Neural crest cell (in vitro differentiated cells): Measurements from ENCODE around the gene DOCK4. TPM values are rescaled to one million over a fixed set of nuclear protein-coding genes. Genes with fewer than 3 reads are reported as not detected.

Experiments
- DNase-seq: peaks from one replicate; pipeline ENCODE4 v3.0.0; 2021; ENCODE audit warnings: low read depth, mixed read lengths, low spot score
- H3K27ac Mint-ChIP-seq: one replicate; pipeline ENCODE4 v1.8.0; 2021; ENCODE audit warnings: mild to moderate bottlenecking, mixed read lengths; ENCODE audit not compliant: unreplicated experiment
- H3K27me3 Mint-ChIP-seq: 2 replicates; pipeline ENCODE4 v1.8.0; 2021; ENCODE audit warnings: low read depth, mild to moderate bottlenecking, mixed read lengths
- H3K36me3 Mint-ChIP-seq: 2 replicates; pipeline ENCODE4 v1.8.0; 2021; ENCODE audit warnings: low read depth, mild to moderate bottlenecking, mixed read lengths
- H3K4me1 Mint-ChIP-seq: 2 replicates; pipeline ENCODE4 v1.8.0; 2021; ENCODE audit warnings: mixed read lengths
- H3K4me3 Mint-ChIP-seq: one replicate; pipeline ENCODE4 v1.8.0; 2021; ENCODE audit warnings: mild to moderate bottlenecking, mixed read lengths
- H3K9me3 Mint-ChIP-seq: 2 replicates; pipeline ENCODE4 v1.8.0; 2021; ENCODE audit warnings: mixed read lengths
- total RNA-seq: library from RNA; stranded (reverse); gene quantifications from 2 replicates; pipeline ENCODE4 v1.2.1, GENCODE V29; 2021
- TF ChIP-seq, protein P1 (sequence below): fragments of 200-600 bp; sonication (generic); conservative IDR thresholded peaks from 2 replicates; pipeline ENCODE4 v1.5.0; 2021; ENCODE audit warnings: antibody characterized with exemption, mild to moderate bottlenecking

DOCK4 gene
- total RNA-seq, 1 donor from 2014 or later = 15.3 TPM

DNA sequence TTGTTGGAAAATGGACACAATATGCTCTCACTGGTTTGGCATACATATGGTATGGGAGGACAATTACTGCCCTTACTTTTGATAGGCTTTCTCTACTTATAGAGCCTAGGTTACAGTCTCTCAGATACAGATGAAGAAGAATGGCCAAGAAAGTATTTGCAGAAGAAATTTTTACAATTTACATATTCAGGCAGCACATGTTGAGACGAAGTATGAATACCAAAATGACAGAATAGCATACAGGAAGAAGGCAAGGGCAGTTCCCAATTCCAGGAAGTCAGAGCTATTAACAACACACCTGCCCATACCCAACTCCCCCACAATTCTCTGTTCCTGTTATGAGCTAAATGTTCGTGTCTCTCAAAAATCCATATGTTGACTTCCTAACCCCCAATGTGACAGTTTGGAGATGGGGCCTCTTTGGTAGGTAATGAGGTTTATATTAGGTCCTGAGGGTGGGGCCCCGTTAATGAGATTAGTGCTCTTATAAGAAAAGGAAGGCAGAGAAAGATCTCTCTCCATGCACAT is 67.8 kb downstream of the DOCK4 start:
- Mint-ChIP-seq H3K4me3 (no peak overlapping the region), H3K27me3 (no peaks in the 10 kb centered on the region), H3K4me1 (no peaks in the 10 kb centered on the region), H3K36me3 (no peaks in the 10 kb centered on the region), H3K9me3 (no peaks in the 10 kb centered on the region), H3K27ac (no peak overlapping the region)
- DNase-seq = no peak
- TF ChIP-seq, protein P1, sequence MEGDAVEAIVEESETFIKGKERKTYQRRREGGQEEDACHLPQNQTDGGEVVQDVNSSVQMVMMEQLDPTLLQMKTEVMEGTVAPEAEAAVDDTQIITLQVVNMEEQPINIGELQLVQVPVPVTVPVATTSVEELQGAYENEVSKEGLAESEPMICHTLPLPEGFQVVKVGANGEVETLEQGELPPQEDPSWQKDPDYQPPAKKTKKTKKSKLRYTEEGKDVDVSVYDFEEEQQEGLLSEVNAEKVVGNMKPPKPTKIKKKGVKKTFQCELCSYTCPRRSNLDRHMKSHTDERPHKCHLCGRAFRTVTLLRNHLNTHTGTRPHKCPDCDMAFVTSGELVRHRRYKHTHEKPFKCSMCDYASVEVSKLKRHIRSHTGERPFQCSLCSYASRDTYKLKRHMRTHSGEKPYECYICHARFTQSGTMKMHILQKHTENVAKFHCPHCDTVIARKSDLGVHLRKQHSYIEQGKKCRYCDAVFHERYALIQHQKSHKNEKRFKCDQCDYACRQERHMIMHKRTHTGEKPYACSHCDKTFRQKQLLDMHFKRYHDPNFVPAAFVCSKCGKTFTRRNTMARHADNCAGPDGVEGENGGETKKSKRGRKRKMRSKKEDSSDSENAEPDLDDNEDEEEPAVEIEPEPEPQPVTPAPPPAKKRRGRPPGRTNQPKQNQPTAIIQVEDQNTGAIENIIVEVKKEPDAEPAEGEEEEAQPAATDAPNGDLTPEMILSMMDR = no peak

DNA sequence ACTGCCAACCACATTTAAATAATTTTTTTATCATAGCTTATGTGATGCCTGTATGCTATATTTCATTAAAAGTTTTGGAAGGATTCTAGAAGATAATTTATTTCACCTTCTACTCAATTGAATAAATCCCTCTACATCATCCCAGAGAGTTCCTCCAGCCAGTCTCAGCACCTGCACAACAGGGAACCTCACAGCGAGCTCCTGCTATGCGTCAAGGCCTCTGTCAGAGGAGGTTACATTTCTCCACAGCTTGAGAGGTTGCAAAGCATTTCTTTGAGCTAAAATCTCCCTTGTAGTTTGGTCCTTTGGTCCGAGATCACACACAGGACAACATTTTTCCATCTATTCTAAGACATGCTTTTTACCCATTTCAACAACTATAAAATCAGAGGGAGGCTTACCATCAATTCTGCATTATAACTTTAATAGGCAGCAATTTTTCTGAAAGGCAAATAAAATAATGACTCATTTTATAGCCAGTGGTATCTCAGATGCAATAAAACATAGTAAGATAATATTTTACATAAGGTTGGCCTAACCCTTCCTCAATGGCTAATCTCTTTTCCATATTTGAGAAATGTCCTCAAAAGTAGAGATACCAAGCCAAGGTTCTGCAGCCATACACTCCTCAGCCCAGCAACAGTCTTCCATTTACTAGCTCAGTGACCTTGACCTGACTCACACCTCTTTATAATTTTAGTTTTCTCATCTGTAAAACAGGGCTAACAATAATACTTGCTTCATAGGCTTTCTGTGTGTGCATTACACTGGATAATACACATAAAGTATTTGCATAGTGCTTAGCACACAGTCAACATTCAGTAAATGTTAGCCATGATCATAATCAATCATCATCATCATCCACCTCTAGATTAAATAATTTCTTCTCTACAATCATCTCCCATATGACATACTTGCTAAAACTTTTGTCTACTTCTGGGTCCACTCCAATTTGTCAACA is 68.8 kb downstream of the DOCK4 start:
- H3K36me3 Mint-ChIP-seq = no peaks in the 10 kb centered on the region

DNA sequence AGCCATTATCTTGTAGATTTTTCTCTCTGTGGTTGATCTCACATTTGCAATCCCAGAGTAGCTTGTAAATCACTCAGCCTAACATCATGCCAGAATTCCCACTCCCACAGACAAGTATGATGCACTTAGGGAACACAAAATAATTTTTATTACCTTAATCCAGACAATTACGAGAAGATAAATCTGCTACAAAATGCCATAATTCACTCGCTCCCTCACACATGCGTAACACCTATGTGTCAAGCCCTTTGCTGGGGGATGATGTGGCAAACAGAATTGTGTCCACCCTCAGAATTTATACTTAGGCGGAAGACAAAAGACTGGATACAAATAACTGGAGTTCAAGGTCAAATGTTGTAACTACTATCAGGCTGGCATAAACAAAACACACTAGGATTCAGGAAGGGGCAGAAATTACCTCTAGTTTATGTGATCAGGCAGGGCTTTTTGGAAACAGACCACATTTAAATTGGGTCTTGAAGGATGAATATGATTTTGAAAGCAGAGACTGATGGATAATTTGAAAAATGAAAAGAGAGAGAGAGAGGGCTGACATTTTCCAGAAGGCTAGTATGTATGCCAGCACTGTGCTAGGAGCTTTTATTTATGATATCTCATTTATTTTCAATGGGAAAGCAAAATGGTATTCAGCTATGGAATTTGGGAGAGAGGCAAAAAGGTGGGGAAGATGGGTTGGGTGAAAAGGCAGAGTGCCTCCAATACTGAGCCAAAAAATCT is 69.8 kb downstream of the DOCK4 start:
- no peaks in the 10 kb centered on the region for H3K27me3 Mint-ChIP-seq
- no peak overlapping the region for H3K4me3 Mint-ChIP-seq
- TF ChIP-seq, protein P1 = no peak

More for the DNA sequence above, 68.8 kb downstream of the DOCK4 start:
- Mint-ChIP-seq H3K27ac (no peak overlapping the region), H3K27me3 (no peaks in the 10 kb centered on the region), H3K9me3 (no peaks in the 10 kb centered on the region), H3K4me1 (peaks cover 7% of the 10 kb centered on the region), H3K4me3 (no peak overlapping the region)
- TF ChIP-seq, protein P1 = no peak
- no peak for DNase-seq

DNA sequence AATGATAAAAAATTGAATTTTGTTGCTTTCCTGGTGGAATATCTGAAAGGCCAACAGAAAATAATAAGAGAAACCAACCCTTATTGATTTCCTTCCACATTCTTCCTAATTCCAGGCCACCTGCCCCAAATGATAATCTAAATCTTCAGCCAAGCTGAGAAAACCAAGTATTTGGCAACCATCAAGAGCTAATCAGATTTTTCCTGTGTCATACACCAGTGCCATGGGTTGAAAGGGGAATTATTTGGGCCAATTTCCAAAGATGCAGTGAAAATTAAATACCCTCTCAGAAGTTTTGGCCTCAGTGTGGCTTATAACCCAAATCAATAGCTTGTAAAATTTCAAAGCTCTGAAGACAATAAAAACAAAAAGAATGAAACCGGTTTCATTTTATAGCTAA is 70.4 kb downstream of the DOCK4 start:
- Mint-ChIP-seq H3K4me1 (peaks cover 21% of the 10 kb centered on the region), H3K9me3 (no peaks in the 10 kb centered on the region), H3K36me3 (no peaks in the 10 kb centered on the region), H3K27me3 (no peaks in the 10 kb centered on the region), H3K4me3 (no peak overlapping the region), H3K27ac (no peak overlapping the region)
- no peak for DNase-seq
- TF ChIP-seq, protein P1 = no peak

More for the DNA sequence above, 69.8 kb downstream of the DOCK4 start:
- Mint-ChIP-seq H3K4me1 (peaks cover 16% of the 10 kb centered on the region), H3K36me3 (no peaks in the 10 kb centered on the region), H3K27ac (no peak overlapping the region), H3K9me3 (no peaks in the 10 kb centered on the region)
- DNase-seq = no peak

DNA sequence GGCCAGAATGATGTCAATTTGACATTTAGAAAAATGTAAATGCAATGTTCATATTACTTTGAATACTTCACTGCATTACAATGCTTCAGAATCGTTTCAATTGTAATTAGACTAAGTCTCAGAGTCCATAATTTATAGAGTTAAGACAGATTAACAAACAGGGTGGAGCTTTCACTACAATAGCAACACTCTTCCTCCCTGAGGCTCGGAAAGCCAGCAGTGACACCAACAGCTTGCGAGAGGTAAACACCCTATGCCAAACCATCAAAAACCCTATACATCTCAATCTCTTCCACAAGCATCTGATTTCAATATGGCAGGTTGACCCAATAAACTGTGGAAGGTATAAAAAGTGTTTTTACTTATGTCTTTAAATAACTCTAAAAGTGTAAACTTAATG is 72.2 kb downstream of the DOCK4 start:
- no peak for DNase-seq
- Mint-ChIP-seq H3K27me3 (no peaks in the 10 kb centered on the region), H3K36me3 (no peaks in the 10 kb centered on the region), H3K4me3 (no peak overlapping the region), H3K27ac (no peak overlapping the region), H3K4me1 (peaks cover 25% of the 10 kb centered on the region), H3K9me3 (no peaks in the 10 kb centered on the region)
- TF ChIP-seq, protein P1 = no peak
